HepG2 (cell line): ENCODE results near the gene CENPVL2. TPM values are rescaled to one million over a fixed set of nuclear protein-coding genes. Genes with fewer than 3 reads are reported as not detected.
"Not testable (repeated sequence)": the region's sequence is repeated elsewhere in the genome, so short reads cannot be mapped to it uniquely, and the experiment has no call there.

Source experiments
- ATAC-seq: fragments of 200-7000 bp; cut with Tn5 transposase; 3 replicates; pipeline ENCODE4 v1.9.1; 2020; ENCODE audit warnings: mild to moderate bottlenecking, moderate library complexity
- Bru-seq: library from RNA; stranded (reverse); fragments of 400-500 nt; gene quantifications from one replicate; lab custom pipeline; 2021; lab: Mats Ljungman, UMichigan
- BruChase-seq, 2 experiments: library from RNA; stranded (reverse); fragments of 400-500 nt; gene quantifications; one replicate each; lab custom pipeline; 2021; lab: Mats Ljungman, UMichigan
- BruUV-seq: library from RNA; stranded (reverse); fragments of 400-500 nt; replicated peaks from 2 replicates; lab custom pipeline; 2021; lab: Mats Ljungman, UMichigan
- CTCF ChIA-PET: fragments of 300-600 bp; formaldehyde crosslinking; extraction: SDS; loops from one replicate; lab custom pipeline; 2021; ENCODE audit warnings: low total read pairs, inconsistent platforms, low intra/inter-chr PET ratio; lab: Yijun Ruan, JAX
- POLR2A ChIA-PET: fragments of 350-600 bp; sonication (Branson Sonifier 250); formaldehyde crosslinking; loops from one replicate; lab custom pipeline; 2020; ENCODE audit warnings: antibody characterized with exemption, inconsistent platforms; lab: Yijun Ruan, JAX
- DNase-seq: peaks from one replicate; pipeline ENCODE4 v3.0.0-alpha.2; 2015; ENCODE audit warnings: low spot score
- FAIRE-seq: peaks from 3 replicates; lab custom pipeline; 2011; peaks lifted over from hg19 to GRCh38; lab: Jason Lieb, UNC
- H2AFZ ChIP-seq: one replicate; pipeline ENCODE4 v1.6.1; 2011; ENCODE audit warnings: low read length, inconsistent platforms
- H3K27ac ChIP-seq: fragments of 300-600 bp; 3 replicates; pipeline ENCODE4 v1.8.0; 2011; ENCODE audit warnings: mixed run types, mild to moderate bottlenecking, mixed read lengths, low read length, inconsistent platforms; ENCODE audit not compliant: insufficient read depth; ENCODE audit errors: extremely low read length
- H3K27me3 ChIP-seq, 2 experiments: fragments of 200-600 bp in 1 of 2; 2 replicates in 1 of 2; 3 replicates in 1 of 2; pipeline versions ENCODE4 v1.6.0 to v1.8.0; 2011; ENCODE audit warnings: low read length in 2 of 2, mild to moderate bottlenecking in 2 of 2, moderate library complexity in 2 of 2, inconsistent platforms in 1 of 2; ENCODE audit not compliant: insufficient read depth in 2 of 2, control insufficient read depth in 1 of 2
- H3K36me3 ChIP-seq, 2 experiments: fragments of 200-600 bp in 1 of 2; replicated peaks in 1 of 2; 2 replicates in 1 of 2; 3 replicates in 1 of 2; pipeline versions ENCODE4 v1.5.1 to v1.8.0; 2011; ENCODE audit warnings: low read length in 2 of 2, inconsistent platforms in 1 of 2; ENCODE audit not compliant: insufficient read depth in 2 of 2, control insufficient read depth in 1 of 2
- H3K4me1 ChIP-seq: 2 replicates; pipeline ENCODE4 v1.5.1; 2012; ENCODE audit warnings: low read length, inconsistent platforms; ENCODE audit not compliant: insufficient read depth
- H3K4me2 ChIP-seq: 2 replicates; pipeline ENCODE4 v1.6.0; 2011; ENCODE audit warnings: low read depth, low read length, inconsistent platforms
- H3K4me3 ChIP-seq, 3 experiments: fragments of 200-600 bp in 1 of 3; sonication (generic), shearing (Covaris generic) in 1 of 3; replicated peaks in 1 of 3; 2 replicates each; pipeline ENCODE4 v1.5.1; 2011 to 2016; ENCODE audit warnings: low read length in 3 of 3, inconsistent platforms in 2 of 3, low read depth in 2 of 3, mild to moderate bottlenecking in 2 of 3, control low read depth in 1 of 3, mixed read lengths in 1 of 3; ENCODE audit not compliant: insufficient read depth in 1 of 3
- H3K79me2 ChIP-seq: one replicate; pipeline ENCODE4 v1.6.1; 2011; ENCODE audit warnings: low read length, inconsistent platforms; ENCODE audit not compliant: insufficient read depth
- H3K9ac ChIP-seq: 2 replicates; pipeline ENCODE4 v1.6.0; 2011; ENCODE audit warnings: mild to moderate bottlenecking, low read depth, low read length, inconsistent platforms; ENCODE audit not compliant: insufficient read depth
- H3K9me3 ChIP-seq: 2 replicates; pipeline ENCODE4 v1.5.1; 2012; ENCODE audit warnings: mild to moderate bottlenecking, low read length
- H4K20me1 ChIP-seq: 2 replicates; pipeline ENCODE4 v1.6.0; 2011; ENCODE audit warnings: inconsistent platforms, mild to moderate bottlenecking, low read length, moderate library complexity; ENCODE audit not compliant: insufficient read depth
- HOXD1 ChIP-seq: sonication (generic); formaldehyde crosslinking; IDR thresholded peaks from 2 replicates; pipeline ENCODE4 v1.5.0; 2020; ENCODE audit warnings: missing genetic modification reagents
- RAD21 ChIP-seq: fragments of 450-650 bp; formaldehyde crosslinking; IDR thresholded peaks from 2 replicates; pipeline ENCODE4 v1.5.0; 2020; ENCODE audit warnings: mild to moderate bottlenecking
- SNAPC2 ChIP-seq: sonication (generic); formaldehyde crosslinking; IDR thresholded peaks from 2 replicates; pipeline ENCODE4 v1.8.1; 2022; ENCODE audit warnings: mild to moderate bottlenecking, missing genetic modification reagents
- STAT6 ChIP-seq: sonication (generic); formaldehyde crosslinking; IDR thresholded peaks from 2 replicates; pipeline ENCODE4 v1.4.0; 2020; ENCODE audit warnings: missing genetic modification reagents, mild to moderate bottlenecking, borderline replicate concordance
- TFE3 ChIP-seq: IDR thresholded peaks from 2 replicates; pipeline ENCODE4 v1.6.1; 2016
- TGIF2 ChIP-seq: IDR thresholded peaks from 2 replicates; pipeline ENCODE4 v1.6.1; 2016; ENCODE audit warnings: control low read depth, missing compliant biosample characterization
- WGBS: methylation state at CpG from one replicate; pipeline ENCODE4 v1.1.6; 2017; ENCODE audit warnings: low lambda C conversion rate; 5-methylcytosine and 5-hydroxymethylcytosine counted together
- in situ Hi-C: cut with HindIII; loops from 2 replicates; pipeline ENCODE4 v1.10.0; 2017; ENCODE audit warnings: low pct_unique_long_range_greater_than_20kb; ENCODE audit not compliant: extremely low pct_ligation_motif_present
- intact Hi-C: fragments of 100-400 bp; cut with micrococcal nuclease; formaldehyde crosslinking; loops from one replicate; pipeline ENCODE4 v1.10.0; 2022; ENCODE audit not compliant: unreplicated experiment
- long read RNA-seq, 2 experiments: library from RNA in 1 of 2; library from polyadenylated mRNA in 1 of 2; stranded (forward) in 1 of 2; unstranded in 1 of 2; transcript quantifications; one replicate each; pipeline ENCODE4 v2.0.0, GENCODE V29; 2019 to 2022
- polyA minus RNA-seq, 3 experiments: library from RNA; depleted of rRNA, polyadenylated mRNA; stranded (reverse); fragments of >200 nt; gene quantifications; 2 replicates each; pipeline ENCODE4 v1.2.3, GENCODE V29; 2011; ENCODE audit warnings: low replicate concordance in 1 of 3
- polyA plus RNA-seq, 8 experiments: library from polyadenylated mRNA; depleted of rRNA in 3 of 8; stranded (reverse) in 7 of 8; unstranded in 1 of 8; fragments of >200 nt; fragmentation: Illumina TruSeq in 4 of 8; extraction: Trizol in 4 of 8; gene quantifications; 2 replicates each; pipeline versions ENCODE4 v1.2.1 to v1.2.3, GENCODE V29; 2011 to 2016; ENCODE audit warnings: low read depth in 4 of 8, missing spikeins in 1 of 8, mixed read lengths in 1 of 8; ENCODE audit not compliant: insufficient read depth in 1 of 8
- total RNA-seq, 5 experiments: library from RNA; depleted of rRNA; stranded (reverse); fragments of >200 nt; fragmentation: Illumina TruSeq; extraction: Trizol; gene quantifications; 2 replicates each; pipeline ENCODE4 v1.2.3, GENCODE V29; 2016; ENCODE audit warnings: low read depth in 1 of 5
- TF ChIP-seq, protein P1 (sequence below): sonication (generic); formaldehyde crosslinking; conservative IDR thresholded peaks from 2 replicates; pipeline ENCODE4 v1.4.0; 2020; ENCODE audit warnings: missing genetic modification reagents

The CENPVL2 gene
- total RNA-seq (2016; rRNA removed; fragmentation: Illumina TruSeq; extraction: Trizol) (not detected in 2 replicates), polyA plus RNA-seq (2011; rRNA removed) (not detected in 2 replicates), polyA minus RNA-seq (2011; rRNA and poly(A)+ RNA removed; ENCODE audit: low replicate concordance) (not detected in 2 replicates), Bru-seq, nascent RNA (not detected), BruChase-seq, experiment 1, labeled RNA remaining after a 6-hour chase (not detected), BruChase-seq, experiment 2, labeled RNA remaining after a 2-hour chase (not detected)
- total RNA-seq (2016; cell fraction: cytosol; rRNA removed; fragmentation: Illumina TruSeq; extraction: Trizol; ENCODE audit: low read depth) = not detected in 2 replicates
- not detected in 2 replicates for total RNA-seq (2016; cell fraction: insoluble cytoplasmic fraction; rRNA removed; fragmentation: Illumina TruSeq; extraction: Trizol)
- not detected in 2 replicates for total RNA-seq (2016; cell fraction: membrane; rRNA removed; fragmentation: Illumina TruSeq; extraction: Trizol)
- not detected in 2 replicates for total RNA-seq (2016; cell fraction: nucleus; rRNA removed; fragmentation: Illumina TruSeq; extraction: Trizol)
- polyA plus RNA-seq (2011; cell fraction: cytosol; rRNA removed) = not detected in 2 replicates
- polyA plus RNA-seq (2011; cell fraction: nucleus; rRNA removed) = not detected in 2 replicates
- not detected in 2 replicates for polyA plus RNA-seq (2012)
- not detected in 2 replicates for polyA plus RNA-seq (2016; cell fraction: cytosol; fragmentation: Illumina TruSeq; extraction: Trizol; ENCODE audit: low read depth)
- polyA plus RNA-seq (2016; cell fraction: insoluble cytoplasmic fraction; fragmentation: Illumina TruSeq; extraction: Trizol; ENCODE audit: low read depth) = not detected in 2 replicates
- polyA plus RNA-seq (2016; cell fraction: membrane; fragmentation: Illumina TruSeq; extraction: Trizol; ENCODE audit: low read depth) = not detected in 2 replicates
- not detected in 2 replicates for polyA plus RNA-seq (2016; cell fraction: nucleus; fragmentation: Illumina TruSeq; extraction: Trizol; ENCODE audit: insufficient read depth, low read depth)
- polyA minus RNA-seq (2011; cell fraction: cytosol; rRNA and poly(A)+ RNA removed) = not detected in 2 replicates
- not detected in 2 replicates for polyA minus RNA-seq (2011; cell fraction: nucleus; rRNA and poly(A)+ RNA removed)
- long read RNA-seq, experiment 1 = 0 reads
- long read RNA-seq, experiment 2 = 0 reads

GRCh38 chrX:51682720-51683062, at the start of gene CENPVL2:
TSS of gene CENPVL2 (minus strand) at chrX:51682831. CDS start at chrX:51682831, 0 bp downstream.
- DNase-seq, POLR2A ChIA-PET, H3K27ac ChIP-seq, H3K4me2 ChIP-seq, FAIRE-seq, intact Hi-C loops, CTCF ChIA-PET, BruUV-seq, H4K20me1 ChIP-seq, H3K36me3 ChIP-seq, H3K9ac ChIP-seq, H3K27me3 ChIP-seq, H3K79me2 ChIP-seq, H3K4me1 ChIP-seq, H2AFZ ChIP-seq, ATAC-seq, H3K9me3 ChIP-seq, H3K4me3 ChIP-seq, in situ Hi-C loops: not testable (repeated sequence)
- no CpG with 5 or more reads among the region's 30 CpGs for WGBS

DNA sequence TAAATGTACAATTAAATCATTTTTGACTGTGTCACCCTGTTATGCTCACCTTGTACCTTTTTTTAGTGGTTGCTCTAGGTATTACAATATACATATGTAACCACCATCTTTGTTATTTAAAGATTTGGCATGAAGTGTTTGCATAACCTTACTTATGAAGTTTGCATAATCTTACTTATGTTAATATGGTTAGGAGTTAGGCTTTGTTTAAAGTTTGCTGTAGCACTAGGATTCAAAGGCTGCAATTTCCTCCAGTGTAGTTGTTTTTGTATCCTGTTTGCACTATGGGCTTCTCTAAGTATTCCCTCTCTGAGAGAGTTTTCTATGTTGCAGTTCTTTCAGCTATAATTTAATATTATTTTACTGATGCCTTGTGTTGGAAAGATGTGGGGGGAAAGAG, 45.6 kb upstream of the CENPVL2 start:
- CTCF ChIA-PET = no interaction called here
- intact Hi-C loops = no loop called here
- DNase-seq (no peak), ATAC-seq (no peak), FAIRE-seq (peak; percentile 32)
- in situ Hi-C loops = no loop called here
- no peaks in the 10 kb centered on the region for H3K79me2 ChIP-seq
- POLR2A ChIA-PET = no interaction called here
- no peak overlapping the region for H3K4me2 ChIP-seq
- H3K27me3 ChIP-seq = no peaks in the 10 kb centered on the region
- no peak overlapping the region for H3K9ac ChIP-seq
- no peaks in the 10 kb centered on the region for H3K4me1 ChIP-seq
- no peak overlapping the region for H3K4me3 ChIP-seq
- no peak overlapping the region for H2AFZ ChIP-seq
- no TSS peak for BruUV-seq
- no peak overlapping the region for H3K27ac ChIP-seq
- H3K36me3 ChIP-seq = no peaks in the 10 kb centered on the region
- no peaks in the 10 kb centered on the region for H3K9me3 ChIP-seq
- H4K20me1 ChIP-seq = no peaks in the 10 kb centered on the region
- TF ChIP-seq, protein P1, sequence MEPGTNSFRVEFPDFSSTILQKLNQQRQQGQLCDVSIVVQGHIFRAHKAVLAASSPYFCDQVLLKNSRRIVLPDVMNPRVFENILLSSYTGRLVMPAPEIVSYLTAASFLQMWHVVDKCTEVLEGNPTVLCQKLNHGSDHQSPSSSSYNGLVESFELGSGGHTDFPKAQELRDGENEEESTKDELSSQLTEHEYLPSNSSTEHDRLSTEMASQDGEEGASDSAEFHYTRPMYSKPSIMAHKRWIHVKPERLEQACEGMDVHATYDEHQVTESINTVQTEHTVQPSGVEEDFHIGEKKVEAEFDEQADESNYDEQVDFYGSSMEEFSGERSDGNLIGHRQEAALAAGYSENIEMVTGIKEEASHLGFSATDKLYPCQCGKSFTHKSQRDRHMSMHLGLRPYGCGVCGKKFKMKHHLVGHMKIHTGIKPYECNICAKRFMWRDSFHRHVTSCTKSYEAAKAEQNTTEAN (CRISPR knock-in tag) = no peak
- TF ChIP-seq SNAPC2 (no peak), STAT6 (CRISPR knock-in tag) (no peak), RAD21 (no peak), TFE3 (CRISPR knock-in tag) (no peak), TGIF2 (CRISPR knock-in tag) (no peak), HOXD1 (no peak)
